Breast epithelium (tissue), 4 donors: ENCODE results near the gene LMOD3. TPM values are rescaled to one million over a fixed set of nuclear protein-coding genes. Genes with fewer than 3 reads are reported as not detected.

Source experiments
- DNase-seq, 2 donors: peaks; one replicate each; pipeline ENCODE4 v3.0.0-alpha.2; 2019; ENCODE audit warnings: low spot score in 2 of 2
- H3K27ac ChIP-seq, 2 donors: fragments of 200-600 bp; sonication (generic) in 1 of 2; one replicate each; pipeline ENCODE4 v1.5.1; 2016 to 2019; ENCODE audit warnings: mild to moderate bottlenecking in 1 of 2
- H3K27me3 ChIP-seq, 2 donors: fragments of 200-600 bp; sonication (generic) in 1 of 2; one replicate each; pipeline versions ENCODE4 v1.5.1 to v1.6.0; 2017 to 2019; ENCODE audit warnings: control low read depth in 1 of 2, mild to moderate bottlenecking in 1 of 2
- H3K36me3 ChIP-seq: fragments of 200-600 bp; one replicate; pipeline ENCODE4 v1.5.1; 2019
- H3K4me1 ChIP-seq, 2 donors: fragments of 200-600 bp; sonication (generic); one replicate each; pipeline ENCODE4 v1.5.1; 2016 to 2019; ENCODE audit warnings: control low read depth in 1 of 2
- H3K4me3 ChIP-seq, 3 donors: fragments of 200-600 bp; sonication (generic); 1 replicate in 2 of 3; 2 replicates in 1 of 3; pipeline ENCODE4 v1.5.1; 2016 to 2019; ENCODE audit warnings: mild to moderate bottlenecking in 3 of 3, moderate library complexity in 2 of 3
- H3K9me3 ChIP-seq, 2 donors: fragments of 200-600 bp; sonication (generic) in 1 of 2; one replicate each; pipeline ENCODE4 v1.5.1; 2016 to 2019; ENCODE audit warnings: control low read depth in 1 of 2
- CTCF ChIP-seq, 3 donors: fragments of 450-650 bp; IDR thresholded peaks; one replicate each; pipeline ENCODE4 v1.5.1; 2016 to 2017; ENCODE audit warnings: antibody characterized with exemption in 3 of 3, mild to moderate bottlenecking in 3 of 3, moderate library complexity in 3 of 3
- POLR2A ChIP-seq: fragments of 450-650 bp; IDR thresholded peaks from one replicate; pipeline ENCODE4 v1.6.1; 2016; ENCODE audit warnings: antibody characterized with exemption, mild to moderate bottlenecking, moderate library complexity
- POLR2AphosphoS5 ChIP-seq, 3 donors: sonication (generic); formaldehyde crosslinking; IDR thresholded peaks; one replicate each; pipeline ENCODE4 v1.6.1; 2017; ENCODE audit warnings: antibody characterized with exemption in 3 of 3
- intact Hi-C: fragments of 100-400 bp; cut with DNase I; formaldehyde crosslinking; loops from one replicate; pipeline ENCODE4 v1.15.1; 2023; ENCODE audit warnings: low total_unique reads
- total RNA-seq, 3 donors: library from RNA; depleted of rRNA; stranded (reverse); fragments of >200 nt; gene quantifications; one replicate each; pipeline ENCODE4 v1.1.0, GENCODE V29; 2016

Gene LMOD3
- total RNA-seq, 3 donors from 2014 or later, result not detected

DNA sequence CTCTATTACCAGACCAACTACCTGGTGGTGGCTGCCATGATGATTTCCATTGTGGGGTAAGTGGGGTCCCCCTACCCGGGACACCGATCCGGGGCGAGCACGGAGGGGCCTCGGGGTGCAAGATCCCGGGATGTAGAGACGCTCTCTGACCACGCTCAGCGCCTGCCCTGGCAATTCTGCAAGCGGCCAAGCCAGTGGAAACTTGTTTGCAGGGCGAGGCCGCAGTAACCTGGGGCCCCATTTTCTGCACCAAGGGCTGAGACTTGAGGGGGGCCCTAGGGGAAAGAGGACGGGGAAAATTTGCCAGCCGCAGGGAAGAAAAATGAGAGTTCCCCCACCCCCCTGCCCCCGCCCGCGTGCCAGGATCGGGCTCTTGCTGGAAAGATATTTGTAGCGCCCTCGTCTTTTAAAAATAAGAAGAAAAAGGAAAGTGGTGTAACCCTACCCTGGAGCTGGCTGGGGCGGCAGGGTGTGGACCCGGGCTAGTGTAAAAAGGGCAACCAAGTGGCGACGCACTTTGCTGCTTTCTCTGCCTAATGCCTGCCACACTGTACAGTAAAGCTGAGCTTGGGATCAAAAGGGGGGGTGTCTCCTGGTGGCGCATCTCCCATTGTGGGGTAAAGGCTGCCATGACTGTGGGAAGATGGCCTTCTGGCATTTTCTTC lies 37.1 kb downstream of the LMOD3 start:
- no peaks in the 10 kb centered on the region for H3K9me3 ChIP-seq
- H3K4me3 ChIP-seq, result peak overlapping the region; percentile 91 to 94 (median 94)
- intact Hi-C loops, result no loop called here
- H3K4me1 ChIP-seq, result peaks cover 0 to 34% of the 10 kb centered on the region in 2 donors
- H3K36me3 ChIP-seq, result no peaks in the 10 kb centered on the region
- no peak for DNase-seq
- TF ChIP-seq POLR2AphosphoS5 (IDR thresholded peaks at IDR 0.05) (no peak), CTCF (IDR thresholded peaks at IDR 0.05) (no peak), POLR2A (no peak)
- peak overlapping the region; percentile 92 to 96 for H3K27ac ChIP-seq
- H3K27me3 ChIP-seq, result no peaks in the 10 kb centered on the region

DNA sequence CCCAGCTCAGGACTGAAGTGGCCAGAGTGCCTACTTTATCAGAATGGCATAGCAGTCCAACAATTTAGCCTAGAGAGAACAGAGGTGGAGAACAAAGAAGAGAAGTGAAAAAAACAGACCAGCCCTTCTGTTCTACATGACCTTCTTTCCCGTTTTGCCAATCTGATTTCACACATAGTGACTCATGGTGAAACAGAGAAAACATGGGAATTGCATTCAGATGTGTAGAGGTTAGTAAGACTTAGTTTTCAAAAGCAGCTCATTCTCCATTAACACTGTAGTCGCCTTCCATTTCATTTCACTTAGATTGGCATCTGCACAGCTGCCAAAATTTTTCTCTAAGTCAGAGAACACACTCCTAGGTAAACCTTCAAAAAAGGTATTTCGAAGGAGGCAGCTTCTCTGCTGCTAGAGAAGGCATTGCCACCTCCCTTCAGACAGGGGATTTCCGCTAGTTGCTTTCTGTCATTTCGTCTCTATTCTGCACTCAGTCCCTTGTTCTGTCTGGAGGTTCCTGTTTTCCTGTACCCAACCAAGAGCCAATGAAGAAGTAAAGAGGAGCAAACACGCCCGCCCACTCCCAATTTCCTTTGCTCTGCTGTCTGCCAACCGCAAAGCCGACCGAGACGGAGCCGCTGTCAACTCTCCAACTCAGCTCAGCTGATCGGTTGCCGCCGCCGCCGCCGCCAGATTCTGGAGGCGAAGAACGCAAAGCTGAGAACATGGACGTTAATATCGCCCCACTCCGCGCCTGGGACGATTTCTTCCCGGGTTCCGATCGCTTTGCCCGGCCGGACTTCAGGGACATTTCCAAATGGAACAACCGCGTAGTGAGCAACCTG lies 37.8 kb downstream of the LMOD3 start, which contains the start of gene ARL6IP5:
TSS of gene ARL6IP5 (plus strand) at position 612 of the 842 bp plus-strand sequence. CDS start at position 723, 111 bp downstream.
- Histone ChIP-seq H3K27me3 (no peaks in the 10 kb centered on the region), H3K4me3 (peak within 1 kb of the TSS; percentile 91 to 94 (median 94)), H3K36me3 (no peaks in the 10 kb centered on the region), H3K27ac (peak within 1 kb of the TSS; percentile 92 to 96), H3K9me3 (no peaks in the 10 kb centered on the region), H3K4me1 (peaks cover 0 to 26% of the 10 kb centered on the region in 2 donors)
- intact Hi-C loops, result no loop called here
- TF ChIP-seq CTCF (IDR thresholded peaks at IDR 0.05), result no peak
- TF ChIP-seq POLR2AphosphoS5 (IDR thresholded peaks at IDR 0.05), result peak; percentile 52 to 76 (median 56)
- no peak for TF ChIP-seq POLR2A
- peak; percentile 89 to 92 for DNase-seq

GRCh38 chr3:69082805-69083204 lies 39.6 kb downstream of the LMOD3 start:
- Histone ChIP-seq H3K27ac (peak overlapping the region; percentile 34 to 68), H3K9me3 (no peaks in the 10 kb centered on the region), H3K36me3 (no peaks in the 10 kb centered on the region), H3K4me1 (peaks cover 0 to 17% of the 10 kb centered on the region in 2 donors), H3K4me3 (no peak overlapping the region), H3K27me3 (no peaks in the 10 kb centered on the region)
- TF ChIP-seq CTCF (IDR thresholded peaks at IDR 0.05) (no peak), POLR2A (no peak), POLR2AphosphoS5 (IDR thresholded peaks at IDR 0.05) (no peak)
- intact Hi-C loops, result no loop called here
- no peak for DNase-seq

GRCh38 chr3:69082361-69082760 lies 40.0 kb downstream of the LMOD3 start:
- Histone ChIP-seq H3K36me3 (no peaks in the 10 kb centered on the region), H3K27ac (peak overlapping the region; percentile 34 to 68), H3K4me3 (no peak overlapping the region), H3K4me1 (peaks cover 0 to 13% of the 10 kb centered on the region in 2 donors), H3K27me3 (no peaks in the 10 kb centered on the region), H3K9me3 (no peaks in the 10 kb centered on the region)
- intact Hi-C loops, result no loop called here
- TF ChIP-seq POLR2AphosphoS5 (IDR thresholded peaks at IDR 0.05) (no peak), CTCF (IDR thresholded peaks at IDR 0.05) (no peak), POLR2A (no peak)
- DNase-seq, result no peak
